Transverse colon (tissue), 4 donors: ENCODE results near the gene SMAD3. TPM values are rescaled to one million over a fixed set of nuclear protein-coding genes. Genes with fewer than 3 reads are reported as not detected.

Source experiments
- DNase-seq: peaks from one replicate; pipeline ENCODE4 v3.0.0-alpha.2; 2019
- H3K27ac ChIP-seq, 4 donors: fragments of 200-600 bp; sonication (generic); 2 replicates each; pipeline ENCODE4 v1.5.1; 2016 to 2018; ENCODE audit warnings: inconsistent platforms in 4 of 4
- H3K27me3 ChIP-seq: fragments of 200-600 bp; sonication (generic); 2 replicates; pipeline ENCODE4 v1.5.1; 2017; ENCODE audit warnings: inconsistent platforms
- H3K36me3 ChIP-seq, 4 donors: fragments of 200-600 bp; sonication (generic); 2 replicates each; pipeline ENCODE4 v1.5.1; 2017 to 2019; ENCODE audit warnings: inconsistent platforms in 4 of 4
- H3K4me1 ChIP-seq, 4 donors: fragments of 200-600 bp; sonication (generic); 2 replicates each; pipeline ENCODE4 v1.5.1; 2017 to 2020; ENCODE audit warnings: inconsistent platforms in 4 of 4
- H3K4me3 ChIP-seq, 4 donors: fragments of 200-600 bp; sonication (generic); 1 replicate in 1 of 4; 2 replicates in 3 of 4; pipeline versions ENCODE4 v1.5.1 to v1.6.1; 2017 to 2019; ENCODE audit warnings: inconsistent platforms in 4 of 4
- H3K9me3 ChIP-seq, 2 donors: fragments of 200-600 bp; sonication (generic); 2 replicates each; pipeline ENCODE4 v1.5.1; 2017 to 2019; ENCODE audit warnings: inconsistent platforms in 2 of 2
- EP300 ChIP-seq: sonication (generic); formaldehyde crosslinking; IDR thresholded peaks from one replicate; pipeline ENCODE4 v1.6.1; 2017; ENCODE audit warnings: antibody characterized with exemption, low read depth
- POLR2A ChIP-seq: fragments of 450-650 bp; IDR thresholded peaks from one replicate; pipeline ENCODE4 v1.6.1; 2016; ENCODE audit warnings: antibody characterized with exemption, mild to moderate bottlenecking, moderate library complexity
- POLR2AphosphoS5 ChIP-seq, 3 donors: sonication (generic); formaldehyde crosslinking; IDR thresholded peaks; one replicate each; pipeline ENCODE4 v1.6.1; 2016; ENCODE audit warnings: antibody characterized with exemption in 3 of 3
- WGBS, 2 donors: methylation state at CpG; one replicate each; pipeline ENCODE4 v1.1.5; 2018; ENCODE audit warnings: low coverage in 1 of 2; 5-methylcytosine and 5-hydroxymethylcytosine counted together
- in situ Hi-C, 4 donors: fragments of 200-750 bp; cut with MboI; loops; one replicate each; pipeline versions ENCODE4 v1.15.0 to v1.15.1; 2017; ENCODE audit warnings: low sequenced_read_pairs in 3 of 4, low pct_ligation_motif_present in 1 of 4, low pct_unique_long_range_greater_than_20kb in 1 of 4
- intact Hi-C: fragments of 100-400 bp; cut with DNase I; formaldehyde crosslinking; loops from one replicate; pipeline ENCODE4 v1.15.1; 2023; ENCODE audit warnings: low total_unique reads
- total RNA-seq, 4 donors: library from RNA; depleted of rRNA; stranded (reverse); fragments of >200 nt; gene quantifications; one replicate each; pipeline ENCODE4 v1.1.0, GENCODE V29; 2016
- TF ChIP-seq, protein P1 (sequence below), 5 experiments: fragments of 200-600 bp in 3 of 5; fragments of 450-650 bp in 2 of 5; sonication (generic) in 3 of 5; IDR thresholded peaks; 1 replicate in 2 of 5; 2 replicates in 3 of 5; pipeline ENCODE4 v1.5.1; 2016 to 2017; ENCODE audit warnings: antibody characterized with exemption in 5 of 5, inconsistent platforms in 3 of 5, mild to moderate bottlenecking in 2 of 5, moderate library complexity in 1 of 5

The SMAD3 gene
- total RNA-seq, 4 donors from 2014 or later: 30.9 to 65.1 (median 57.0) TPM

DNA sequence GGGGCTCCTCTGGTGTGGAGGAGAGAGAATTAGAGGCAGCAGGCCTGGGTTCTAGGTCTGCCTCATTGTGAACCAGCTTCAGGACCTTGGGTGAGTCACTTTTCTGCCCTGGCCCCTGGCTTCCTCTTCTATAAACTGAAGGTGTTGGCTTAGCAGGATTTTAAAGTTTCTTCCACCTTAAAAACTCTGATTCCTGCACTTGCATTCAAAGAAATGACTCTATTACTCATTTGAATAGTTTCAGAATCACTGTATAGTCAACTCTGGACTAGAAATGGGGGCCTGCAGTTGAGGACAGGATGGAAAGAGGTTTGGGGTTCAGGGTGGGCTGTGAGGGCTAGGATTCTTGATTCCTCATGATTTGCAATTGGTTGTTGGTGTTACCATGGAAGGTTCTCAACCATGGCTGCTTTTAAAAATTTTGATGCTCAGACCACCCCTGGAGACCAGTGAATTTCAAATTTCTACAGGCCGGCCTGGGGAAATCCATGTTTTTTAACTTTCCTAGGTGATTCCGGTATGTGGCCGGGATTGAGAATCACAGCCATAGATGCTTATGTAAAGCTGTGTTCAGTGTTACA lies 19.9 kb downstream of the SMAD3 start:
- Histone ChIP-seq H3K9me3 (no peaks in the 10 kb centered on the region), H3K36me3 (no peaks in the 10 kb centered on the region), H3K27me3 (no peaks in the 10 kb centered on the region), H3K27ac (no peak overlapping the region), H3K4me3 (no peak overlapping the region), H3K4me1 (peaks cover 58 to 94% (median 71%) of the 10 kb centered on the region in 4 donors)
- intact Hi-C loops: no loop called here
- in situ Hi-C loops: no loop called here
- WGBS, 2 donors: 75 to 80% methylated on average over 2 to 3 of the region's 3 CpGs
- DNase-seq: no peak
- TF ChIP-seq POLR2A: no peak
- TF ChIP-seq, protein P1, sequence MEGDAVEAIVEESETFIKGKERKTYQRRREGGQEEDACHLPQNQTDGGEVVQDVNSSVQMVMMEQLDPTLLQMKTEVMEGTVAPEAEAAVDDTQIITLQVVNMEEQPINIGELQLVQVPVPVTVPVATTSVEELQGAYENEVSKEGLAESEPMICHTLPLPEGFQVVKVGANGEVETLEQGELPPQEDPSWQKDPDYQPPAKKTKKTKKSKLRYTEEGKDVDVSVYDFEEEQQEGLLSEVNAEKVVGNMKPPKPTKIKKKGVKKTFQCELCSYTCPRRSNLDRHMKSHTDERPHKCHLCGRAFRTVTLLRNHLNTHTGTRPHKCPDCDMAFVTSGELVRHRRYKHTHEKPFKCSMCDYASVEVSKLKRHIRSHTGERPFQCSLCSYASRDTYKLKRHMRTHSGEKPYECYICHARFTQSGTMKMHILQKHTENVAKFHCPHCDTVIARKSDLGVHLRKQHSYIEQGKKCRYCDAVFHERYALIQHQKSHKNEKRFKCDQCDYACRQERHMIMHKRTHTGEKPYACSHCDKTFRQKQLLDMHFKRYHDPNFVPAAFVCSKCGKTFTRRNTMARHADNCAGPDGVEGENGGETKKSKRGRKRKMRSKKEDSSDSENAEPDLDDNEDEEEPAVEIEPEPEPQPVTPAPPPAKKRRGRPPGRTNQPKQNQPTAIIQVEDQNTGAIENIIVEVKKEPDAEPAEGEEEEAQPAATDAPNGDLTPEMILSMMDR (IDR thresholded peaks at IDR 0.05): no peak
- TF ChIP-seq EP300: no peak

GRCh38 chr15:67085818-67086636 lies 20.6 kb downstream of the SMAD3 start:
- TF ChIP-seq POLR2AphosphoS5 (IDR thresholded peaks at IDR 0.05): no peak
- no peak for TF ChIP-seq POLR2A
- Histone ChIP-seq H3K36me3 (no peaks in the 10 kb centered on the region), H3K27ac (peak overlapping the region in 3 of 4 donors; percentile 13 to 54 (median 13)), H3K27me3 (no peaks in the 10 kb centered on the region), H3K4me1 (peaks cover 59 to 94% (median 71%) of the 10 kb centered on the region in 4 donors), H3K9me3 (no peaks in the 10 kb centered on the region), H3K4me3 (no peak overlapping the region)
- DNase-seq: no peak
- intact Hi-C loops (no loop called here), in situ Hi-C loops (no loop called here)
- whole genome bisulfite sequencing, 2 donors: 68 to 87% methylated on average over 3 of the region's 3 CpGs

- Histone ChIP-seq H3K36me3 (no peaks in the 10 kb centered on the region), H3K4me3 (no peak overlapping the region), H3K9me3 (no peaks in the 10 kb centered on the region), H3K27me3 (no peaks in the 10 kb centered on the region), H3K4me1 (peaks cover 60 to 94% (median 72%) of the 10 kb centered on the region in 4 donors), H3K27ac (peak overlapping the region; percentile 13 to 58 (median 48))
- intact Hi-C loops (no loop called here), in situ Hi-C loops (no loop called here)
- DNase-seq: no peak
- 77 to 78% methylated on average over 3 of the region's 3 CpGs for WGBS, 2 donors
- TF ChIP-seq POLR2AphosphoS5 (IDR thresholded peaks at IDR 0.05) (no peak), EP300 (no peak), POLR2A (no peak)
- TF ChIP-seq, protein P1 (IDR thresholded peaks at IDR 0.05): no peak
Measured at GRCh38 chr15:67086637-67086914, 21.2 kb downstream of the SMAD3 start.

DNA sequence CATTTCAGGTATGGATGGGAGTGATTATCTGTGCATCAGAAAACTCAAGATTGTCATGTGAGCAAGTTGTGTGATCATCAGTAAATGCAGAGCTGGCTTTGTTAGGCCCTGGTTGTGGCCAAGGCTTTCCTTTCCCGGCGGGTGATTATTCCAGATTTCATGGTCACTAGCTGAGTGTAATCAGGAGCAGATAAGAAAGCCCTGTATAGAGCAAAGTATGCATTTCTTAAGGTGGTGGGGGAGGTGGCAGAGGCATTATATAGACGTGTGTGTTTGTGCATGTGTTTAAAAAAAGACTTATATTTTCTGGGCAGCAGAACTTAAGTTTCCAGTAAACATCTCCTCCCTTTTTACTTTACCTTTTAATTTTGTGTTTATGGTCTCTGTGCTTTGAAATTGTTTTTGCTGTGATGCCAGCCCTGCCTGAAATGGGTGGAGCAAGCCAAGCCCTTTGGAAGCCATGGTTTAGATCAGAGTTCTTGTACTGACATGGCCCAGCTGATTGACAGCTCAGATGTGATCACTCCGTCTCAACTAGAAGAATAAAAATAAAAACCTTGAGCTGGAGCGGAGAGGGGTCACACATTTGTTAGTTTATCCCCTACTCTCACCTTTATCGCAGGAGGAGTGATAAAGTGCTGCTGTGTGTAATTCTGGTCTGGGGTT lies 22.2 kb downstream of the SMAD3 start:
- intact Hi-C loops (no loop called here), in situ Hi-C loops (no loop called here)
- H3K36me3 ChIP-seq: no peaks in the 10 kb centered on the region
- peak overlapping the region; percentile 43 to 62 (median 56) for H3K27ac ChIP-seq
- WGBS, 2 donors: 56 to 67% methylated on average over 3 to 6 of the region's 6 CpGs
- no peaks in the 10 kb centered on the region for H3K9me3 ChIP-seq
- peaks cover 59 to 94% (median 73%) of the 10 kb centered on the region in 4 donors for H3K4me1 ChIP-seq
- no peak for DNase-seq
- no peak overlapping the region for H3K4me3 ChIP-seq
- TF ChIP-seq POLR2A (no peak), POLR2AphosphoS5 (IDR thresholded peaks at IDR 0.05) (no peak)
- no peaks in the 10 kb centered on the region for H3K27me3 ChIP-seq
